ENCODE results near the gene SND1.

GRCh38 chr7:127654404-127655394, 2.7 kb downstream of the SND1 start:
- no peak for TF ChIP-seq POLR2A (IDR thresholded peaks at IDR 0.05)
- no peak for TF ChIP-seq CTCF (IDR thresholded peaks at IDR 0.05)
- TF ChIP-seq POLR2AphosphoS5 (IDR thresholded peaks at IDR 0.05), result no peak

Data from transverse colon (tissue), 4 donors.